GM12878 (cell line): ENCODE measurements around the gene CTDSP1. TPM values are rescaled to one million over a fixed set of nuclear protein-coding genes. Genes with fewer than 3 reads are reported as not detected.

Source experiments
- ATAC-seq: fragments of 200-7000 bp; cut with Tn5 transposase; 3 replicates; pipeline ENCODE4 v1.9.1; 2020; ENCODE audit warnings: mild to moderate bottlenecking, moderate library complexity
- BruUV-seq: library from RNA; stranded (reverse); fragments of 400-500 nt; replicated peaks from 2 replicates; lab custom pipeline; 2021; lab: Mats Ljungman, UMichigan
- CTCF ChIA-PET: fragments of 300-600 bp; sonication (Branson Sonifier 250); formaldehyde crosslinking; extraction: SDS; loops from one replicate; lab custom pipeline; 2021; ENCODE audit warnings: inconsistent platforms; lab: Yijun Ruan, JAX
- POLR2A ChIA-PET: fragments of 350-600 bp; formaldehyde crosslinking; extraction: SDS; loops from one replicate; lab custom pipeline; 2021; ENCODE audit warnings: inconsistent platforms; lab: Charles Lee
- RAD21 ChIA-PET: fragments of 300-600 bp; sonication (Branson Sonifier 250); formaldehyde crosslinking; loops from one replicate; lab custom pipeline; 2023; ENCODE audit warnings: antibody characterized with exemption; ENCODE audit not compliant: unreplicated experiment; lab: Charles Lee
- SMC1A ChIA-PET: fragments of 300-600 bp; sonication (Branson Sonifier 250); formaldehyde crosslinking; loops from one replicate; lab custom pipeline; 2023; ENCODE audit not compliant: unreplicated experiment, uncharacterized antibody; lab: Charles Lee
- DNase-seq: peaks from one replicate; pipeline ENCODE4 v3.0.0-alpha.2; 2011; ENCODE audit warnings: low read depth, low spot score
- FAIRE-seq: peaks from 3 replicates; lab custom pipeline; 2011; peaks lifted over from hg19 to GRCh38; lab: Jason Lieb, UNC
- H2AFZ ChIP-seq: 2 replicates; pipeline ENCODE4 v1.6.0; 2011; ENCODE audit warnings: low read depth, low read length, control low read depth; ENCODE audit not compliant: control insufficient read depth
- H3K27ac ChIP-seq: 2 replicates; pipeline ENCODE4 v1.5.1; 2011; ENCODE audit warnings: control low read depth; ENCODE audit not compliant: control insufficient read depth, insufficient read depth
- H3K27me3 ChIP-seq, 2 experiments: replicated peaks in 1 of 2; 2 replicates each; pipeline versions ENCODE4 v1.6.0 to v1.6.1; 2011; ENCODE audit warnings: low read length in 1 of 2; ENCODE audit not compliant: control insufficient read depth in 2 of 2, insufficient read depth in 2 of 2
- H3K36me3 ChIP-seq, 2 experiments: 2 replicates each; pipeline ENCODE4 v1.5.1; 2011; ENCODE audit warnings: low read length in 1 of 2; ENCODE audit not compliant: control insufficient read depth in 2 of 2, insufficient read depth in 2 of 2
- H3K4me1 ChIP-seq: 2 replicates; pipeline ENCODE4 v1.6.1; 2011; ENCODE audit warnings: mild to moderate bottlenecking, low read length, moderate library complexity, mixed read lengths; ENCODE audit not compliant: control insufficient read depth, insufficient read depth
- H3K4me2 ChIP-seq: 2 replicates; pipeline ENCODE4 v1.6.0; 2011; ENCODE audit warnings: control low read depth; ENCODE audit not compliant: control insufficient read depth, insufficient read depth
- H3K4me3 ChIP-seq: fragments of 200-600 bp; sonication (generic); 2 replicates; pipeline ENCODE4 v1.5.1; 2016
- H3K79me2 ChIP-seq: 2 replicates; pipeline ENCODE4 v1.6.0; 2011; ENCODE audit warnings: low read length; ENCODE audit not compliant: control insufficient read depth, insufficient read depth
- H3K9ac ChIP-seq: 2 replicates; pipeline ENCODE4 v1.8.0; 2011; ENCODE audit warnings: low read length, control low read depth, mixed read lengths; ENCODE audit not compliant: control insufficient read depth, insufficient read depth
- H3K9me3 ChIP-seq: replicated peaks from 3 replicates; pipeline ENCODE4 v1.5.1; 2011; ENCODE audit warnings: mild to moderate bottlenecking, low read length; ENCODE audit not compliant: control insufficient read depth, insufficient read depth
- H4K20me1 ChIP-seq: 2 replicates; pipeline ENCODE4 v1.6.0; 2011; ENCODE audit not compliant: control insufficient read depth, insufficient read depth
- EED ChIP-seq: sonication (generic); IDR thresholded peaks from 2 replicates; pipeline ENCODE4 v1.6.1; 2016; ENCODE audit warnings: antibody characterized with exemption, low read depth
- ETV6 ChIP-seq, 2 experiments: fragments of 450-650 bp in 1 of 2; IDR thresholded peaks in 1 of 2; conservative IDR thresholded peaks in 1 of 2; 2 replicates each; pipeline ENCODE4 v1.6.1; 2014; ENCODE audit warnings: antibody characterized with exemption in 1 of 2, borderline replicate concordance in 1 of 2, low read depth in 1 of 2, mild to moderate bottlenecking in 1 of 2, moderate library complexity in 1 of 2
- FOXK2 ChIP-seq: fragments of 450-650 bp; IDR thresholded peaks from 2 replicates; pipeline ENCODE4 v1.6.1; 2017; ENCODE audit warnings: mild to moderate bottlenecking, moderate library complexity
- HDAC6 ChIP-seq: fragments of 200-600 bp; sonication (generic); IDR thresholded peaks from one replicate; pipeline ENCODE4 v1.8.0; 2017; ENCODE audit warnings: antibody characterized with exemption; ENCODE audit not compliant: unreplicated experiment
- MXI1 ChIP-seq: fragments of 150-350 bp; IDR thresholded peaks from 2 replicates; pipeline ENCODE4 v1.6.1; 2011; ENCODE audit warnings: low read depth, mild to moderate bottlenecking, inconsistent platforms, low read length, improper control_type of control experiment
- NFYA ChIP-seq: IDR thresholded peaks from 2 replicates; pipeline ENCODE4 v1.6.1; 2011; ENCODE audit warnings: low read depth, mild to moderate bottlenecking, low read length, improper control_type of control experiment, borderline replicate concordance
- WRNIP1 ChIP-seq: IDR thresholded peaks from 2 replicates; pipeline ENCODE4 v1.6.1; 2011; ENCODE audit warnings: low read depth, low read length, improper control_type of control experiment, borderline replicate concordance
- WGBS: methylation state at CpG from one replicate; pipeline ENCODE4 v1.1.6; 2016; ENCODE audit warnings: low lambda C conversion rate; ENCODE audit not compliant: insufficient replicate concordance, insufficient coverage; ENCODE audit errors: missing lambda C conversion rate; 5-methylcytosine and 5-hydroxymethylcytosine counted together
- in situ Hi-C: fragments of 300-500 bp; cut with MboI; formaldehyde crosslinking; loops from 9 replicates; pipeline ENCODE4 v1.14.3; 2018; ENCODE audit warnings: mixed read lengths
- intact Hi-C: fragments of 100-400 bp; cut with micrococcal nuclease; formaldehyde crosslinking; loops from one replicate; pipeline ENCODE4 v1.14.2; 2022; ENCODE audit not compliant: unreplicated experiment
- polyA plus RNA-seq, 11 experiments: library from polyadenylated mRNA; depleted of rRNA in 4 of 11; unstranded in 6 of 11; stranded (reverse) in 5 of 11; fragments of >200 nt; fragmentation: Nextera tagmentation in 4 of 11; fragmentation: Illumina TruSeq in 1 of 11; extraction: Ambion mirVana in 4 of 11; extraction: Trizol in 1 of 11; gene quantifications; 1 replicate in 1 of 11; 2 replicates in 10 of 11; pipeline versions ENCODE4 v1.2.1 to v1.2.3, GENCODE V29; 2011 to 2016; ENCODE audit warnings: inconsistent platforms in 2 of 11, missing spikeins in 2 of 11, low read depth in 1 of 11
- total RNA-seq, 4 experiments: library from RNA; depleted of rRNA in 3 of 4; stranded (reverse); fragments of >200 nt in 3 of 4; fragmentation: Illumina TruSeq in 1 of 4; extraction: Trizol in 1 of 4; gene quantifications; 2 replicates each; pipeline versions ENCODE4 v1.2.1 to v1.2.3, GENCODE V29; 2013 to 2021
- TF ChIP-seq, protein P1 (sequence below): fragments of 450-650 bp; IDR thresholded peaks from 2 replicates; pipeline ENCODE4 v1.6.1; 2017; ENCODE audit warnings: antibody characterized with exemption, mild to moderate bottlenecking, moderate library complexity
- TF ChIP-seq, protein P2 (sequence below): IDR thresholded peaks from 2 replicates; pipeline ENCODE4 v1.6.1; 2011; ENCODE audit warnings: low read depth, low read length, improper control_type of control experiment, borderline replicate concordance
- TF ChIP-seq, protein P3 (sequence below): fragments of 450-650 bp; formaldehyde crosslinking; IDR thresholded peaks from 2 replicates; pipeline ENCODE4 v1.5.0; 2022; ENCODE audit warnings: mild to moderate bottlenecking, missing genetic modification characterization

Gene CTDSP1
- total and polyA plus RNA-seq, 10 of the 15 experiments (the other 5 are each of a cell fraction or from before 2014, with no cell fraction given): 3.0 to 75.9 (median 34.4) TPM

DNA sequence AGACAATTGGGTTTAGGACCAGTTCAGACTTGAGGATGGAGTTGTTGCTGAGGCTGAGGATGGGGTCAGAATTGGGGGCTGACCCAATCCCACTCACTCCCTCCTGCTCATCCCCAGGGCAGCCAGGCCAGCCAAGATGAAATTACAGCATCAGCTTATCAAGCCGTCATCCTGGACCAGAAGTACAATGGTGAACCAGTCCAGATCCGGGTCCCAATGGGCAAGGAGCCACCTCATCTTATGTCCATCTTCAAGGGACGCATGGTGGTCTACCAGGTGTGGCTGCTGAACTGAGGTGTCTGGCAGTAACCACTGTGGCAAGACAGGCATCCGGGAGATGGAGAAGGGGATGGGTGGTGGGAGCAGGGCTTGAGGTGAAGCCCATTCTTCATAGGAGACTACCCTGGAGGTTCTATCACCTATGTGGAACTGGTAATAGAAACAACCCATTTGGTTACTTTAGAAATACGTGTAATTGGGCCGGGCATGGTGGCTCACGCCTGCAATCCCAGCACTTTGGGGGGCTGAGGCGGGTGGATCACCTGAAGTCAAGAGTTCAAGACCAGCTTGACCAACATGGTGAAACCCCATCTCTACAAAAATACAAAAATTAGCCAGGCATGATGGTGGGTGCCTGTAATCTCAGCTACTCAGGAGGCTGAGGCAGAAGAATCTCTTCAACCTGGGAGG, 33.2 kb downstream of the CTDSP1 start:
- Histone ChIP-seq H3K79me2 (no peaks in the 10 kb centered on the region), H4K20me1 (no peaks in the 10 kb centered on the region), H3K4me2 (no peak overlapping the region), H3K27me3 (no peaks in the 10 kb centered on the region), H3K36me3 (no peaks in the 10 kb centered on the region), H3K4me3 (no peak overlapping the region), H2AFZ (no peak overlapping the region), H3K9ac (no peak overlapping the region), H3K9me3 (no peaks in the 10 kb centered on the region), H3K4me1 (no peaks in the 10 kb centered on the region), H3K27ac (no peak overlapping the region)
- ChIA-PET SMC1A (no interaction called here), POLR2A (no interaction called here), RAD21 (no interaction called here), CTCF (no interaction called here)
- BruUV-seq: no TSS peak
- in situ Hi-C loops (no loop called here), intact Hi-C loops (no loop called here)
- ATAC-seq (no peak), DNase-seq (no peak), FAIRE-seq (no peak)
- WGBS: 59% methylated on average over 8 of the region's 8 CpGs
- TF ChIP-seq, protein P1, sequence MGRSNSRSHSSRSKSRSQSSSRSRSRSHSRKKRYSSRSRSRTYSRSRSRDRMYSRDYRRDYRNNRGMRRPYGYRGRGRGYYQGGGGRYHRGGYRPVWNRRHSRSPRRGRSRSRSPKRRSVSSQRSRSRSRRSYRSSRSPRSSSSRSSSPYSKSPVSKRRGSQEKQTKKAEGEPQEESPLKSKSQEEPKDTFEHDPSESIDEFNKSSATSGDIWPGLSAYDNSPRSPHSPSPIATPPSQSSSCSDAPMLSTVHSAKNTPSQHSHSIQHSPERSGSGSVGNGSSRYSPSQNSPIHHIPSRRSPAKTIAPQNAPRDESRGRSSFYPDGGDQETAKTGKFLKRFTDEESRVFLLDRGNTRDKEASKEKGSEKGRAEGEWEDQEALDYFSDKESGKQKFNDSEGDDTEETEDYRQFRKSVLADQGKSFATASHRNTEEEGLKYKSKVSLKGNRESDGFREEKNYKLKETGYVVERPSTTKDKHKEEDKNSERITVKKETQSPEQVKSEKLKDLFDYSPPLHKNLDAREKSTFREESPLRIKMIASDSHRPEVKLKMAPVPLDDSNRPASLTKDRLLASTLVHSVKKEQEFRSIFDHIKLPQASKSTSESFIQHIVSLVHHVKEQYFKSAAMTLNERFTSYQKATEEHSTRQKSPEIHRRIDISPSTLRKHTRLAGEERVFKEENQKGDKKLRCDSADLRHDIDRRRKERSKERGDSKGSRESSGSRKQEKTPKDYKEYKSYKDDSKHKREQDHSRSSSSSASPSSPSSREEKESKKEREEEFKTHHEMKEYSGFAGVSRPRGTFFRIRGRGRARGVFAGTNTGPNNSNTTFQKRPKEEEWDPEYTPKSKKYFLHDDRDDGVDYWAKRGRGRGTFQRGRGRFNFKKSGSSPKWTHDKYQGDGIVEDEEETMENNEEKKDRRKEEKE: no peak
- TF ChIP-seq, protein P2, sequence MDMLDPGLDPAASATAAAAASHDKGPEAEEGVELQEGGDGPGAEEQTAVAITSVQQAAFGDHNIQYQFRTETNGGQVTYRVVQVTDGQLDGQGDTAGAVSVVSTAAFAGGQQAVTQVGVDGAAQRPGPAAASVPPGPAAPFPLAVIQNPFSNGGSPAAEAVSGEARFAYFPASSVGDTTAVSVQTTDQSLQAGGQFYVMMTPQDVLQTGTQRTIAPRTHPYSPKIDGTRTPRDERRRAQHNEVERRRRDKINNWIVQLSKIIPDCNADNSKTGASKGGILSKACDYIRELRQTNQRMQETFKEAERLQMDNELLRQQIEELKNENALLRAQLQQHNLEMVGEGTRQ: no peak
- TF ChIP-seq NFYA (no peak), WRNIP1 (no peak), FOXK2 (no peak), HDAC6 (no peak), ETV6 (conservative IDR thresholded peaks at IDR 0.05 in 1 of 2, IDR thresholded peaks at IDR 0.05 in 1 of 2; ENCODE audit: borderline replicate concordance in 1 of 2, low read depth in 1 of 2) (no peak), MXI1 (no peak), EED (no peak)
- TF ChIP-seq, protein P3, sequence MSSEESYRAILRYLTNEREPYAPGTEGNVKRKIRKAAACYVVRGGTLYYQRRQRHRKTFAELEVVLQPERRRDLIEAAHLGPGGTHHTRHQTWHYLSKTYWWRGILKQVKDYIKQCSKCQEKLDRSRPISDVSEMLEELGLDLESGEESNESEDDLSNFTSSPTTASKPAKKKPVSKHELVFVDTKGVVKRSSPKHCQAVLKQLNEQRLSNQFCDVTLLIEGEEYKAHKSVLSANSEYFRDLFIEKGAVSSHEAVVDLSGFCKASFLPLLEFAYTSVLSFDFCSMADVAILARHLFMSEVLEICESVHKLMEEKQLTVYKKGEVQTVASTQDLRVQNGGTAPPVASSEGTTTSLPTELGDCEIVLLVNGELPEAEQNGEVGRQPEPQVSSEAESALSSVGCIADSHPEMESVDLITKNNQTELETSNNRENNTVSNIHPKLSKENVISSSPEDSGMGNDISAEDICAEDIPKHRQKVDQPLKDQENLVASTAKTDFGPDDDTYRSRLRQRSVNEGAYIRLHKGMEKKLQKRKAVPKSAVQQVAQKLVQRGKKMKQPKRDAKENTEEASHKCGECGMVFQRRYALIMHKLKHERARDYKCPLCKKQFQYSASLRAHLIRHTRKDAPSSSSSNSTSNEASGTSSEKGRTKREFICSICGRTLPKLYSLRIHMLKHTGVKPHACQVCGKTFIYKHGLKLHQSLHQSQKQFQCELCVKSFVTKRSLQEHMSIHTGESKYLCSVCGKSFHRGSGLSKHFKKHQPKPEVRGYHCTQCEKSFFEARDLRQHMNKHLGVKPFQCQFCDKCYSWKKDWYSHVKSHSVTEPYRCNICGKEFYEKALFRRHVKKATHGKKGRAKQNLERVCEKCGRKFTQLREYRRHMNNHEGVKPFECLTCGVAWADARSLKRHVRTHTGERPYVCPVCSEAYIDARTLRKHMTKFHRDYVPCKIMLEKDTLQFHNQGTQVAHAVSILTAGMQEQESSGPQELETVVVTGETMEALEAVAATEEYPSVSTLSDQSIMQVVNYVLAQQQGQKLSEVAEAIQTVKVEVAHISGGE (CRISPR knock-in tag): no peak
